ENCODE measurements around the gene AKAP11.

Gene AKAP11

DNA sequence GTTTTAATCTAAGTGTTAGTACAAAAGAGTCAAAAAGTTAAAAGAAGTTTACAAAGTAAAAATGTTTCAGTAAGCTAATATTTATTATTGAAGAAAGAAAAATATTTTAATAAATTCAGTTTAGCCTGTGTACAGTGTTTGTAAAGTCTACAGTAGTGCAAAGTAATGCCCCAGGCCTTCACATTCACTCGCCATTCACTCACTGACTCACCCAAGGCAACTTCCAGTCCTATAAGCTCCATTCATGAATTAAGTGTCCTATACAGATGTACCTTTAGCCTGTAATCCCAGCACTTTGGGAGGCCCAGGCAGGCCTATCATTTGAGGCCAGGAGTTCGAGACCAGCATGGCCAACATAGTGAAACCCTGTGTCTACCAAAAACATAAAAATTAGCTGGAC lies 24.1 kb upstream of the AKAP11 start:
- no peaks in the 10 kb centered on the region for H3K4me1 ChIP-seq (ENCODE audit: control insufficient read depth, insufficient read depth, low read length)
- no peak for DNase-seq (ENCODE audit: low read depth, low spot score)
- WGBS (ENCODE audit: insufficient coverage, insufficient read length), result no CpG with 5 or more reads among the region's 2 CpGs

GRCh38 chr13:42255886-42256285 lies 16.1 kb upstream of the AKAP11 start:
- no peaks in the 10 kb centered on the region for H3K9me3 ChIP-seq (ENCODE audit: control insufficient read depth, insufficient read depth, low read length)
- no peaks in the 10 kb centered on the region for H3K4me1 ChIP-seq (ENCODE audit: control insufficient read depth, insufficient read depth, low read length)
- H3K27ac ChIP-seq (ENCODE audit: low read length), result no peak overlapping the region
- H3K4me3 ChIP-seq (ENCODE audit: low read length), result no peak overlapping the region
- no peaks in the 10 kb centered on the region for H3K27me3 ChIP-seq (ENCODE audit: control insufficient read depth, insufficient read depth, low read length)
- no peak for DNase-seq (ENCODE audit: low read depth, low spot score)
- WGBS (ENCODE audit: insufficient coverage, insufficient read length), result no CpG with 5 or more reads among the region's 5 CpGs
- H3K36me3 ChIP-seq (ENCODE audit: control insufficient read depth, insufficient read depth, low read length), result no peaks in the 10 kb centered on the region

More for the DNA sequence above, 24.1 kb upstream of the AKAP11 start:
- no peak overlapping the region for H3K27ac ChIP-seq (ENCODE audit: low read length)
- H3K4me3 ChIP-seq (ENCODE audit: low read length), result no peak overlapping the region
- H3K36me3 ChIP-seq (ENCODE audit: control insufficient read depth, insufficient read depth, low read length), result no peaks in the 10 kb centered on the region
- no peaks in the 10 kb centered on the region for H3K27me3 ChIP-seq (ENCODE audit: control insufficient read depth, insufficient read depth, low read length)
- no peaks in the 10 kb centered on the region for H3K9me3 ChIP-seq (ENCODE audit: control insufficient read depth, insufficient read depth, low read length)

DNA sequence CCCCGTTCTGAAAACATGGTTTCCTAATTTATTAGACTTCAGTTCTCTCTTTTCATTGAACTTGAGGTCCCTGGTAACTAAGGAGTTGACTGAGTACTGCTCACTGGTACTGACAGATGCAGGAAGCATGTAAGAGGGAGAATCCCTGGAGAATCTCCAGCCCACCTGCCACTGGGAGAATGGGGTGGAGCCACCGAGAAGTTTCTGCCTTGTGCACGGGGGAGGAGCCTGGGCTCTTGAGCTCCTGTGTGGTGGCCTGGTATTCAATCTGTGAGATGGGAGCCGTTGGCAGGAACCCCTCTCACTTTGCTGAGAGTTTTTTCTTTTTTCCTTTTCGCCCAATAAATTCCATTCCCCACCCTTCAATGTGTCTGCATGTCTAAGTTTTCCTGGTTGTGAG lies 13.2 kb upstream of the AKAP11 start:
- DNase-seq (ENCODE audit: low read depth, low spot score), result no peak
- Histone ChIP-seq H3K27me3 (ENCODE audit: control insufficient read depth, insufficient read depth, low read length) (no peaks in the 10 kb centered on the region), H3K4me1 (ENCODE audit: control insufficient read depth, insufficient read depth, low read length) (no peaks in the 10 kb centered on the region), H3K27ac (ENCODE audit: low read length) (no peak overlapping the region), H3K9me3 (ENCODE audit: control insufficient read depth, insufficient read depth, low read length) (no peaks in the 10 kb centered on the region), H3K4me3 (ENCODE audit: low read length) (no peak overlapping the region), H3K36me3 (ENCODE audit: control insufficient read depth, insufficient read depth, low read length) (no peaks in the 10 kb centered on the region)
- WGBS (ENCODE audit: insufficient coverage, insufficient read length), result no CpG with 5 or more reads among the region's 5 CpGs

DNA sequence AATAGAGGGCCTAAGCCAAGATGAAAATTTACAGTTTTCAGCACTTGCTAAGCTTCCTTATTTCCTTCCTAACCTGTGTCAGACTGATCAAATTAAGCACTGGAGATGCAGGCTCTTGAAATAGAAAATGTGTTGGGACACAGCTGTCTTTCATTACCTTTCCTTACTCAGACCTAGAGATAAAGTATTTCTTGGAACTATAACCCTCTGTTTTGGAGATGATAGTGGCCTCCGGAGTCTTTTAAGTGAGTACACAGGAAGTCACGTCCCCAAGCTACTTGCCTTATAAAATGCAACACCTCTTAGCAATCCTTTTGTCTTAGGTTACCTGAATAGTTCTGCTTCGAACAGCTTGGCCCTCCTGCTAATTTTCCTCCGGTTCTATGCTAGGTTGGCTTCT lies 12.4 kb upstream of the AKAP11 start:
- Histone ChIP-seq H3K27ac (ENCODE audit: low read length) (no peak overlapping the region), H3K4me3 (ENCODE audit: low read length) (no peak overlapping the region), H3K27me3 (ENCODE audit: control insufficient read depth, insufficient read depth, low read length) (no peaks in the 10 kb centered on the region), H3K4me1 (ENCODE audit: control insufficient read depth, insufficient read depth, low read length) (no peaks in the 10 kb centered on the region), H3K9me3 (ENCODE audit: control insufficient read depth, insufficient read depth, low read length) (no peaks in the 10 kb centered on the region), H3K36me3 (ENCODE audit: control insufficient read depth, insufficient read depth, low read length) (no peaks in the 10 kb centered on the region)
- DNase-seq (ENCODE audit: low read depth, low spot score), result no peak
- WGBS (ENCODE audit: insufficient coverage, insufficient read length), result no CpG with 5 or more reads among the region's 4 CpGs

DNA sequence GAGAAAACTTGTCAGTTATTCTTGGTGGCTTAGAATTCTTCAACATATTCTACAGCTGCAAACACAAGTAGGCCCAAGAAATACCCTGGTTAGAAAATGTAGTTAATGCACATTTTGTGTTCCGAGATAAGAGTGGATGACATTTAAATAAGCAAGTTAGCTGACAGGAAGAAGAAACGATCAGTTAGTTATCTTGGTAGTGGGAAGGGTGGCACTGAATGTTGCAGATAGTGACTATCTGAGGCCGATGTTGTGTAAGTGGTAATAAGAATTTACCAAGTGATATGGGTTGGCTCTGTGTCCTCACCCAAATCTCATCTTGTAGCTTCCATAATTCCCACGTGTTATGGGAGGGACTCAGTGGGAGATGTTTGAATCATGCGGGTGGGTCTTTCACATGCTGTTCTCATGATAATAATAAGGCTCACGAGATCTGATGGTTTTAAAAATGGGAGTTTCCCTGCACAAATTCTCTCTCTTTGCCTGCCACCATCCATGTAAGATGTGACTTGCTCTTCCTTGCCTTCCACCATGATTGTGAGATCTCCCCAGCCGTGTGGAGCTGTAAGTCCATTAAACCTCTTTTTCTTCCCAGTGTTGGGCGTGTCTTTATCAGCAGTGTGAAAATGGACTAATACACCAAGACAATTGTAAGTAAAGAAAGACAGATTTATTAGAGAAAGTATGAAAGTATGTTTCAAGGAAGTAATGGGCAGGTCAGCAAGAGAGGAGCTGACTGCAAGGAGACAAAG lies 10.9 kb upstream of the AKAP11 start:
- no peaks in the 10 kb centered on the region for H3K36me3 ChIP-seq (ENCODE audit: control insufficient read depth, insufficient read depth, low read length)
- H3K27me3 ChIP-seq (ENCODE audit: control insufficient read depth, insufficient read depth, low read length), result no peaks in the 10 kb centered on the region
- H3K27ac ChIP-seq (ENCODE audit: low read length), result no peak overlapping the region
- H3K9me3 ChIP-seq (ENCODE audit: control insufficient read depth, insufficient read depth, low read length), result no peaks in the 10 kb centered on the region
- DNase-seq (ENCODE audit: low read depth, low spot score), result no peak
- no CpG with 5 or more reads among the region's 8 CpGs for WGBS (ENCODE audit: insufficient coverage, insufficient read length)
- no peak overlapping the region for H3K4me3 ChIP-seq (ENCODE audit: low read length)
- H3K4me1 ChIP-seq (ENCODE audit: control insufficient read depth, insufficient read depth, low read length), result no peaks in the 10 kb centered on the region

DNA sequence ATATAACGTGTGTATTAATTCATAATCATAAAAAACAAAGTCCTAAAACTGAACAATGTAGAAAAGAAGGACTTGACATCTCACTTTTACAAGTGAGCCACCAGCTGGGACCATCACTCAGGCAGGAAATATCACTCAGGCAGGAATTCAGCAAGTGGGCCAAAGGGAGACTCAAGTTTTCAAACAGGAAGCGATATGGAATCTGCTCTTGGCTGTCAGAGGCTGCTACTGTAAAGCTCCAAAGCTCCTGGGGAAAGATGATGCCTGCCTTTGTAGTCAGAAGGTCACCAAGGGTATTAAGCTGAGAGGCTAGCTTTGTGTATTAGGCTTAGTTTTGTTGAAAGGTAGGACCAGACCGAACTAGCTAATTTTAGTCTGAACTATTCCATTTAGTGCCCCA lies 5.5 kb upstream of the AKAP11 start:
- Histone ChIP-seq H3K4me1 (ENCODE audit: control insufficient read depth, insufficient read depth, low read length) (no peaks in the 10 kb centered on the region), H3K27ac (ENCODE audit: low read length) (no peak overlapping the region), H3K36me3 (ENCODE audit: control insufficient read depth, insufficient read depth, low read length) (no peaks in the 10 kb centered on the region), H3K4me3 (ENCODE audit: low read length) (no peak overlapping the region), H3K27me3 (ENCODE audit: control insufficient read depth, insufficient read depth, low read length) (no peaks in the 10 kb centered on the region), H3K9me3 (ENCODE audit: control insufficient read depth, insufficient read depth, low read length) (peaks cover 2% of the 10 kb centered on the region; the same call in 1 of the 2 replicates)
- no CpG with 5 or more reads among the region's 3 CpGs for WGBS (ENCODE audit: insufficient coverage, insufficient read length)
- DNase-seq (ENCODE audit: low read depth, low spot score), result no peak

GRCh38 chr13:42270160-42270856 lies 1.6 kb upstream of the AKAP11 start:
- WGBS (ENCODE audit: insufficient coverage, insufficient read length), result no CpG with 5 or more reads among the region's 6 CpGs
- no peaks in the 10 kb centered on the region for H3K27me3 ChIP-seq (ENCODE audit: control insufficient read depth, insufficient read depth, low read length)
- H3K36me3 ChIP-seq (ENCODE audit: control insufficient read depth, insufficient read depth, low read length), result no peaks in the 10 kb centered on the region
- peaks cover 2% of the 10 kb centered on the region; the same call in 1 of the 2 replicates for H3K9me3 ChIP-seq (ENCODE audit: control insufficient read depth, insufficient read depth, low read length)
- H3K4me1 ChIP-seq (ENCODE audit: control insufficient read depth, insufficient read depth, low read length), result no peaks in the 10 kb centered on the region
- no peak for DNase-seq (ENCODE audit: low read depth, low spot score)
- H3K27ac ChIP-seq (ENCODE audit: low read length), result no peak overlapping the region
- H3K4me3 ChIP-seq (ENCODE audit: low read length), result no peak overlapping the region

DNA sequence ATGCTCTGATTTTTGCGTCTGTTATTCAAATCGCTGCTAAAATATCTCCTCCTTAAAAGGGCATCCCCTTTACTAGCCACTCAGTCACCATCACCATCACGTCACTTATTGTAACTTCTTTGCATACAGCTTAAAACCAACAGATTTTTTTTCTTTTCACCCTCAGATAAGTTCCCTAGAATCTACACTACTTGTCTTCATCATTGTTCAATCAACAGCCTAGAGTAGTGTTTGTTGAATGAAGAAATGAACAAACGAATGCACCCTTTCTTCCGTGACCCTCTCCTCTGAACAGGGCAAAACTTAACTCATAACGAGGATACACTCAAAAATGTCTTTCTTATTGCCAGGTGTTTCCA lies 1.1 kb upstream of the AKAP11 start:
- H3K27ac ChIP-seq (ENCODE audit: low read length), result no peak overlapping the region
- peak overlapping the region; percentile 77; the same call in 1 of the 2 replicates for H3K4me3 ChIP-seq (ENCODE audit: low read length)
- no peak for DNase-seq (ENCODE audit: low read depth, low spot score)
- H3K4me1 ChIP-seq (ENCODE audit: control insufficient read depth, insufficient read depth, low read length), result no peaks in the 10 kb centered on the region
- no CpG with 5 or more reads among the region's 6 CpGs for WGBS (ENCODE audit: insufficient coverage, insufficient read length)
- H3K27me3 ChIP-seq (ENCODE audit: control insufficient read depth, insufficient read depth, low read length), result no peaks in the 10 kb centered on the region
- no peaks in the 10 kb centered on the region for H3K36me3 ChIP-seq (ENCODE audit: control insufficient read depth, insufficient read depth, low read length)
- peaks cover 2% of the 10 kb centered on the region; the same call in 1 of the 2 replicates for H3K9me3 ChIP-seq (ENCODE audit: control insufficient read depth, insufficient read depth, low read length)

- peak; percentile 84 for DNase-seq (ENCODE audit: low read depth, low spot score)
- Histone ChIP-seq H3K4me3 (ENCODE audit: low read length) (peak overlapping the region; percentile 77; the same call in 1 of the 2 replicates), H3K9me3 (ENCODE audit: control insufficient read depth, insufficient read depth, low read length) (peaks cover 2% of the 10 kb centered on the region; the same call in 1 of the 2 replicates), H3K36me3 (ENCODE audit: control insufficient read depth, insufficient read depth, low read length) (no peaks in the 10 kb centered on the region), H3K27me3 (ENCODE audit: control insufficient read depth, insufficient read depth, low read length) (no peaks in the 10 kb centered on the region), H3K27ac (ENCODE audit: low read length) (no peak overlapping the region), H3K4me1 (ENCODE audit: control insufficient read depth, insufficient read depth, low read length) (no peaks in the 10 kb centered on the region)
- no CpG with 5 or more reads among the region's 57 CpGs for WGBS (ENCODE audit: insufficient coverage, insufficient read length)
These were observed 426 bp upstream of the AKAP11 start for GRCh38 chr13:42271337-42272114.

- Histone ChIP-seq H3K4me3 (ENCODE audit: low read length) (peak overlapping the region; percentile 73; the same call in 1 of the 2 replicates), H3K9me3 (ENCODE audit: control insufficient read depth, insufficient read depth, low read length) (peaks cover 2% of the 10 kb centered on the region; the same call in 1 of the 2 replicates), H3K27me3 (ENCODE audit: control insufficient read depth, insufficient read depth, low read length) (no peaks in the 10 kb centered on the region), H3K27ac (ENCODE audit: low read length) (no peak overlapping the region), H3K36me3 (ENCODE audit: control insufficient read depth, insufficient read depth, low read length) (no peaks in the 10 kb centered on the region), H3K4me1 (ENCODE audit: control insufficient read depth, insufficient read depth, low read length) (no peaks in the 10 kb centered on the region)
- no peak for DNase-seq (ENCODE audit: low read depth, low spot score)
- whole genome bisulfite sequencing (ENCODE audit: insufficient coverage, insufficient read length), result no CpG with 5 or more reads among the region's 4 CpGs
These were observed 838 bp downstream of the AKAP11 start for GRCh38 chr13:42272804-42273175.
